Pulmonary artery endothelial cell (primary cell): ENCODE measurements around the gene TSHZ3. TPM values are rescaled to one million over a fixed set of nuclear protein-coding genes. Genes with fewer than 3 reads are reported as not detected.

Source experiments
- DNase-seq: peaks from one replicate; pipeline ENCODE4 v3.0.0-alpha.2; 2011; ENCODE audit warnings: low read depth, low spot score
- total RNA-seq: library from RNA; depleted of rRNA; stranded (reverse); fragments of >200 nt; gene quantifications from 2 replicates; pipeline ENCODE4 v1.2.3, GENCODE V29; 2014

Gene TSHZ3
- total RNA-seq, 1 donor from 2014 or later, result 3.0 TPM

DNA sequence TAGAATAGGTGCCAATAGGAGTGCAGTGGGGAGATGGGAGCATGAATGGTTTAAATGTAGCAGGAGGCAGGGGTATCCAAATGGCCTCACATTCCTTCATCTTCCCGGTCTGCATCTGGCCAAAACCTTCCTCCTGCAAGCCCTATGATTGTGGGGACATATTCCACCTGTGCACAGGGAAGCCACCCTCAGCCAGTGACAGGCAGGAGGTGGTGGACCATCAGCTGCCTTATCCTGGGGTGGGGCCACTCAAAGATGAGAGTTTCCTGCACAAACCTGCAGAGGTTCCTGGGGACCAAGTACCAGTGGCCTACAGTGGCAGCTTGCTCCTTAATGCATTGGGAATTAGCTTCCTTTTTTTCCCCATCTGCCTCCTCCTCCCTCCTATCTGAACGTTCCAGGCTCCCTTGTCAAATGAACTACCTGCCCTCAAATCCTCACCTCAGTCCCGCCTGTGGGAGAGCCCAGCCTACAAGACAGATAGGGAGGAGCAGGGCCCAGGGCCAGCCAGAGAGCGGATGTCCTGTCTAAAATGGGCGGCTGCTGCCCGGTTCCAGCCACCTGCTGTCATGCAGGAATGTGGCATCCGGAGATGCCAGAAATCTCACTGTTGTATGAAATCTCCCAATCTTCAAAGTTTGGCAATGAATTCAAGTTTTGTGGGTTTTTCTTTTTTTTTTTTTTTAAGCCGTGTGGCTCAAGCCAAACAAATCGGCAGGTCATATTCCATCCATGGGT is 85.0 kb downstream of the TSHZ3 start:
- no peak for DNase-seq

- no peak for DNase-seq
Observed at GRCh38 chr19:31263328-31263727, 85.9 kb downstream of the TSHZ3 start.

DNA sequence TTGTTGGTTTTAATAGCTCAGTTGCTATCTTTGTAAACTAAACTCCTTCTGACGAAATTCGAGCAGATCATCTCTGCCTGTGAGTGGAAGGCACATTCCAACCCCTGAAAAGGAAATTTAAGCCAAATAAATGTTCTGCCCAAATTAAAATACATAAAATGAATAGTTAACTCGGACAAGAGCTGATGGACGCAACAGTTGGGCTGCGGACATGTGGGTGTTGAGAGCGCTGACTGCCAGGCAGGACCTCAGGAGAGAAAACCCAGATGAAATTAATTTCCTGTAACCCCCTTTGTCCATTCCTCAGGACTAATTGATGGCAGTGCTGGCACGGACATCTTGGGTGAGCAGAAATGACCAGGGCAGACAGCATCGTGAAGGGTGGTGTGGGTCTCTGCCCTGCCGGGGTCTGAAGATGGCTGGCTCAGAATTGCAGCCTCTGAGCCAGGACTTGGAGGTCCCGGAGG is 86.5 kb downstream of the TSHZ3 start:
- DNase-seq, result no peak

GRCh38 chr19:31261603-31262212 is 87.5 kb downstream of the TSHZ3 start:
- no peak for DNase-seq

DNA sequence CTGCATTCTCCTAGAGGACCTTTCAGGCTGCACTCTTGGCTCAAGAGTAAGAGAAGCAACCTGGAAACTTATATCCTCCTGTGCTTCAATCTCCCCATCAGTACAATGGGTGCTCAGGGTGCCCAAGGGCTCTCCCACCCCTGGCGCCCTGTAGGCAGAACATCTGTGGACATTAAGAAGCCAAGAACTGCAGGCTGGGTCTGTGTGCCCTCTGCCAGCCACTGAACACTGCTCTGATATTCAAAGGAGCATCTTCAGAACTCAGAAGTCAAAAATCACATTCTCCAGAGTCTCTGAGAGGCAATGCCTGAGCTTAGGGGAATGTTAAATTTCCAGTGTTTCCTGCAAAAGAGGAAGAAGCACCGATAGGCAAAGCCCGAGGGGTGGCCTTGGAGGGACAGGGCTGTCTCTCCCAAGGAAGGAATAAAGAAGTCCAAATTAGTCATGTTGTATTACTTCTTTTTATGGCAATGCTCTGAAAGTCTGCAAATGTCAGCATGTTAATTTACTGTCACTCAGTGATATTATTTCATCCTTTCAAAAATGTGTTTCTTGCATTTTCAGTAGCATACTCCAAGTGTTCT is 88.1 kb downstream of the TSHZ3 start:
- DNase-seq, result no peak

GRCh38 chr19:31260171-31260933 is 88.9 kb downstream of the TSHZ3 start:
- no peak for DNase-seq

DNA sequence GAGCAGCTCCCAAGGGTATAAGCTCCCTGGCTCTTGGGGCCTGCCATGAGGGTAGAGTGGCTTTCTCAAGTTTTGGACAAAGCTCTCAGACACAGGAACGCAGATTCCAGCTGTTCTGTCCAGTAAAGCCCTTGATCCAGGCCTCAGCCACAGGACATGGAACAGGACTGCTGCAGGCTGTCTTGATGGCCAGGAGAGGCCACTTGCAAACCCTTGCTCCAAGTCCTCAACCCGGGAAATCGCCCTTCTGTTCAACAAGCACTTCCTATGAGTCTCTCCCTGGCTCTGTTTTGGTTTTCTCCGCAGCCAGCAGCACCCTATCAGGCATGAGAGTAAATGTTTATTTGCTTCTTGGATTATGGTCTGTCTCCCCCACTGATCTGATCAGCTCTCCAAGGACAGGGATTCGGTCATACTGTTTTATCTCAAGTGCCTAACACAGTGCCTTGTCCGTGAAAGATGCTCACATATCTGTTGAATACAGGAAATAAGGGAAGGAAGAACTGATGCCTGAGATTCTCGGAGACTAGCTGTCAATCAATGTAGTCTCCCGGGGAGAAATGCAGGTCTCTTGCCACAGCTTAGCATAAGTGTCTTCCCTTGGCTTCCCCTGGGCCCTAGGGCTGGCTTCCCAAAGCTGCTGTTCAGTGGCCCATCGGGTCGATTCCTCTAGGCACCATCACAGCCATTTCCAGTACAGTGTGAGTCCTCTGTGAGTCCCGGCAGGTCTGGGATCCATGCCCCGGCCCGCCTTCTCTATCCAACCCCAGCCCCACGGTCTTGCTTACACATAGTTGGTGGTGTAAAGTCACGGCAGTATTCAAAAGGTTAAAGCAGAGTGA is 90.8 kb downstream of the TSHZ3 start:
- no peak for DNase-seq

- no peak for DNase-seq
Observed at GRCh38 chr19:31257426-31258130, 91.7 kb downstream of the TSHZ3 start.

- no peak for DNase-seq
Observed at GRCh38 chr19:31257025-31257424, 92.2 kb downstream of the TSHZ3 start.

- no peak for DNase-seq
Observed at GRCh38 chr19:31256593-31256960, 92.7 kb downstream of the TSHZ3 start.

DNA sequence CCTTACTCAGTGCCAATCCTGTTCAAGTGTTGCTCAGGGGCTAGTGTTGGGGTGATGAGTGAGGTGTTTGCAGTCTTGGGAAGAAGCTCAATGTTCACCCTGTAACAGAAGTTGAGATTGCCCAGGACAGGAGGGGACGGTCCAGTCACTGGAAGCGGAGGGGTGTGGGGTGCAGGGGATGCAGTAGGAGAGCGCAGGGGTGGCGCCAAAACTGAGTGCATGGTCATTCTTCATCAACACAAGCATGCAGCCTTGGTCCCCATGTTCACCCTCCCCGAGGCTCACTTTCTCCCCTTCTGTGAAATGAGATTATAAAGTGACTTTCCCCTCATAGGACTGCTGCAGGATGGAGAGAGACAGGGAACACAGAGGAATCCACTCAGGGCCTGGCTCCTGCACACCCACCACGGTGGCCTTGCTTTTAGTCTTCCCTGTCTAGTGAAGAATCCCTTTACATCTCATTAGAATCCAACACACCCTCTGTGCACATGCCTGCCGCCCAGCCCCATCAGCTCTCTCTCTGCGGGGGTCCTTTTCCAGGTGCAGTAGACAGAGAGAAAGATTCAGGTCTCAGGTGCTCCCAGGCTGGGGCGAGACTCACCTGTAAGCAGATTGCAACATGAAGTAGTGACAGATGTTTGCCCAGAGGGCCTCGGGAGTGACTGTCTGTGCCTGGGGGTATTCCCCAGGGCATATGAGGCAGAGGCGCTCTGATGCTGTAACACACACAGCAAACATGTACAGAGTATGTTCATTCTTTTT is 93.2 kb downstream of the TSHZ3 start:
- no peak for DNase-seq

DNA sequence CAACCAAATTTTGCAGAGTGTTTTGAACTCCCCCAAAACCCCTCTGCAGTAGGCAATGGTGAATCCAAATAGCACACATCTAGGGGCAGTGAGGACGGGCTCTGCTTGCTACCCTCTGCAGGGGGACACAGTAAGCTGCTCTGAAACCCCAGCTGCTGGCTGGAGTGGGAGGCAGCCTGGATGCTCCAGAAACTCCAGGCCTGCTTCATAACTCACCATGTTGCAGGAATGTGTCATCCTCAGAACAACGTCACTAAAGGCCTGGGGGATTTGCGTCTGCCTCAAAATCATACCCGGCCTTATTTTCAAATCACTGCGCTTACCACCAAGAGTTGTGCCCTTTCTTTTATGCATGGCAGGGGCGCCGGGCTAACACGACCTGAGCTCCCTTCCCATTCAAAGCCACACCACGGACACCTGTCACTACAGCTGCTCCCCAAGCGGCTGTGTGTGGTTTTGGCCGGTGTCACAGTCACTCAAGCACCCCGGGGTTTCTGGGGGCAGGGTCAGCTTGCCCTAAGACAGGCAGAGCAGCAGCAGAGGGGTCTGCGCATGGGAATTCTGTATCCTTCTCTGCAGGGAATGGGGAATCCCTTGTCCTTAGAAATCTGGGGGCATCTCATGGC is 93.9 kb downstream of the TSHZ3 start:
- no peak for DNase-seq

DNA sequence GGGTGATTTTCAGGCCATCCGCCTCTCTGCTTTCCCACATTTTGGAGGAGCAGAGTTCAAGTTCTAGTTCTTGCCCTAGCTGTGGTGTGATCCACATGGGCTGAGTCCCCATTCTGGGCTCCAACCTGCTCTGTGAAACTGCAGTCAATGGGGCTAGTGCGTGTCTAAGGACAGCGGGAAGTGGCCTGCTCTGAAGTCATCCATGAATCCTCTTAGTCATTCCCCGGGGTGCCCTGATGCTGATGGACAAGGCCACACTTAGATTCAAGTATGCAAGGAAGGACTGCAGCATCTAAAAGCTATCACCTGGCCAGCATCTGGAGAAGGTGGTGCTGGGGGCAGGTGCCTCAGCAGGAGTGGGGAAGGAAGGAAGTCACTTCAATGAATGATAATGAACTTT is 94.6 kb downstream of the TSHZ3 start:
- DNase-seq, result no peak

DNA sequence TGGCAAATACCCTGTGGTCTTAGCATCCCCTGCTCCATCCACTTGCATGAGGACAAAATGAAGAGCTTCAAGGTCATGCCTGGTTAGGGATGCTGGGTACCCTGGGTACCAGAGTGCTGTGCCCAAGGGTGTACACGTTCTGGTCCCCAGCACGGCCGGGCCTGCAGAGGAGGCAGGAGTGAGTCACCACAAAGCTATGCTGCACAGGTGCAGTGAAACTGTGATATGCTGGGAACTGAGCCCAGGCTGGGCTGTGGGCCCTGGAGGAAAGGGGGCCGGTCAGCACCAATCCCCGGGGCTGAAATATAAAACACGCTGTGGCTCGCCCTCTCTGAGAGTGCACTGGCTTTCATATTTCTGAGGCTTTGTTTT is 95.1 kb downstream of the TSHZ3 start:
- DNase-seq, result no peak

- no peak for DNase-seq
Observed at GRCh38 chr19:31253526-31254179, 95.6 kb downstream of the TSHZ3 start.

GRCh38 chr19:31252441-31252840 is 96.8 kb downstream of the TSHZ3 start:
- no peak for DNase-seq

DNA sequence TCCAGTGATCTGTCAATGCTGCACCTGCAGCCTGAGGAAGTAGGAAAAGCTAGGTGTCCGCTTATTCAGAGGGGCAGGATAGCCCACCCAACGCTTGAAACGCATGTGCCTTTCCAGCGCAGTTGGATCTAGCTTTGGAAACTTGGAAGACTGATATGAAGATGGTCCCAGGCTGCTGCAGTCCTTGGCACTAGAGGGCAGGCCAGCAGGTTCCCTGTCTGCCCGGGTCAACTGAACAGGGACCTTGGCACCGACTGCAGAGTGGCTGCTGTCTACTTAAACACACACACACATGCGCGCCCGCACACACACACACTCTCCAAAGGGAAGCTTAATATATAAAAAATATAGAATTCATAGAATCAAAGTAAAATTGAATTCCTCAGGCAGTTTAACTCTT is 100.0 kb downstream of the TSHZ3 start:
- DNase-seq, result no peak

DNA sequence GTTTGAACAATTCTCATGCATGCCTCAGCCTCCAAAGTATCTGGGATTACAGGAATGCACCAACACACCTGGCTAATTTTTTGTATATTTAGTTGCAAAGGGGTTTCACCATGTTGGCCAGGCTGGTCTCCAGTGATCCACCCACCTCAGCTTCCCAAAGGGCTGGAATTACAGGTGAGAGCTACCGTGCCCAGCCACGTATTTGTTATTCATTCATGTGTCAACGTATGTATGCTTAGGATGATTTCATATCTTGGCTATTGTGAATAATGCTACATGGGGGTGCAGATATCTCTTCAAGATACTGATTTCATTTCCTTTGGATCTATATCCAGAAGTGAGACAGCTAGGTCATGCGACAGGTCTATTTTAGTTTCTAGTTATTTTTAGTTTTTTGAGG is 113.4 kb downstream of the TSHZ3 start:
- no peak for DNase-seq

DNA sequence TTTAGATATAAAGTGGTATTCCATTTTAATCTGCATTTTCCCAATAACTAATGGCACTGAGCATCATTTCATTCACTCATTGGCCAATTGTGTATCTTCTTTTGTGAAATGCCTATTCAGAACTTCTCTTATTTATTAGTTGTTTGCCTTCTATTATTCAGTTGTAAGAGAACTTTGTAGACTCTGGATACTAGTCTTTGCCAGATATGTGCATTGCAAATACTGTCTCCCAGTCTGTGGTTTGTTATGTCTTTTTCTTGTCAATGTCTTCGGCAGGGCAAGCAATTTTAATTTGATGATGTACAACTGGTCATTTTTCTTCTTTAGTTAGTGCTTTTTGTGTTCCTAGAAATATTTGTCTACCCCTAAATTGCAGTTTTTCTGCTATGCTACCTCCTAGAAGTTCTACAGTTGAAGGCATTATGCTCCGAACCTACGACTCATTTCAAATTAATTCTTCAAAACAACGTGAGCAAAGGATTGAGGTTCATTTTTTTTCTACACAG is 115.9 kb downstream of the TSHZ3 start:
- DNase-seq, result no peak
